T-helper 2 cell (primary cell): ENCODE measurements around the gene PMVK.
"Not testable (repeated sequence)": the region's sequence is repeated elsewhere in the genome, so short reads cannot be mapped to it uniquely, and the experiment has no call there.

Experiments
- DNase-seq, 5 experiments: peaks; one replicate each; pipeline versions ENCODE4 v3.0.0 to v3.0.0-alpha.2; 2012 to 2022

PMVK gene

DNA sequence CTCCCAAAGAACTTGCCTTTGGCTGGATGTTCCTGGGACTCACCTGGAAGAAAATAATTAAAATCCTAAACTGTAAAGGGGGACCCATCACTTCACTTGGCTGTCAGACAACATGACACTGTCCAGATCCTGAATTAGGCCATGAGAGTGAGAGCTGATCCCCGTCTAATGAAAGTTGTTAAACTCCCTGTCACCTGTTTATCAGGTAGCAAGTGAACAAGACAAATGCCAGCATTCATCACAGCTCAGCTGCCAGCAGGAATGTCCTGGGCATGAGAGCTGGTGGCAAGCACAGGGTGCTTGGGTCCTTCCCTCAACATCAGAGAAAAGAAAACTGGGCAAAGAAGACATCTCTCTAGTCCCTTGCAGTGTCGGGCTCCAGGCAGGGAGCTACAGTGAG lies 23.8 kb downstream of the PMVK start:
- no peak for DNase-seq

DNA sequence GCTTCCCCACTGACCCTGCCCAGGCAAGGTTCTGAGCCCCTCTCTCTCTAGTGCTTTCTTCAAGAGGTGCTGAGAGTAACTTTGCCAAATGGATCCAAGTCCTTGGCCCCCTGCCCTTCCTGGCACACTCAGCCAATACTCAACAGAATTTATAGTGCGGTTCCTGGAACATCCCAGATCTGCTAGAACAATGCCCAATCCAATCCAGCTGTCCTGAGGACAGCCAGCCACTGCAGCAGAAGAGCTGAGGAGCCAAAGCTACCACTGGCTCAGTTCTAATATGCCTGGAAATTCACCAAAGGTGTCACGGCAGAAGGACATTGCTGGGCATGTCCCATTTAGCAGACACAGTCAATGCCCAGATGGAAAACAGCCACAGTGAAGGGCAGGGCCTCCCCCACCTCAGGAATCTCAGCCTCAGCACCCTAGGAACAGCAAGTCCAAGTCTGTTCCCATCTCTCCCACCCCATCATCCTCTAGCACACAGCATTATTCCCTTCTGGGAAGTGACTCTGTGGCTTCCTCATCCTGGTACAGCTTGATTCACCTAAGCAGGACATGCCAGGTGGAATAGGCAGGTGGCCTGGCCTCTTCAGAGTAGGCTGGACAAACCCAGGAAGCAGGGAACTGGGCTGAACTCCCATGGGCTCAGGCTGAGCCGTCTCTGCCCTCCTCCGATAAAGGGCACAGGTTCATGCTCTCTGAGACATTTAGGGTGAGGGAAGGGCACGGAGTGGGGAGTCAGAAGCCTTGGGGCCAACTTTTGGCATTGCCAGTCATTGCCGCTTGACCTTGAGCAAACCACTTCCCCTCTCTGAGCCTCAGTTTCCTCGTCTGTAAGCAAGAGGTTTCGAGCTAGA lies 24.6 kb downstream of the PMVK start:
- no peak for DNase-seq

DNA sequence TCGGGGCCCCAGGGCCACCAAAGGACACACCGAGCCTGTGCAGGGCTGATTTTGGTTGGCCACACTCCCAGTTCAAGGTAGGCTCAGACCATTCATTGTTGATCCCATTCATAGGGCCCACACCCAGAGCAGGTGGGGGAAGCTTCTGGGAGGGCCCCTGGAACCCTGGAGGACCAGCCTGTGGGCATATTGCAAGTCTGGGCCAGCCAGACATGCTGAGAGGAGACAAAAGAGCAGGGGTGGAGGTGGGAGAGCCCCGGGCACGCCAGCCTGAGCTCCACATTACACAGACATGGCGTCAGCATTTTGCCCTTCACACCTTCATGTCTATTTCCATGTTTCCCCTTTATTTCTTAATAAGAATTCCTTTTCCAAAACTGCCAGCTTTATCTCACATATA lies 25.7 kb downstream of the PMVK start:
- no peak for DNase-seq

DNA sequence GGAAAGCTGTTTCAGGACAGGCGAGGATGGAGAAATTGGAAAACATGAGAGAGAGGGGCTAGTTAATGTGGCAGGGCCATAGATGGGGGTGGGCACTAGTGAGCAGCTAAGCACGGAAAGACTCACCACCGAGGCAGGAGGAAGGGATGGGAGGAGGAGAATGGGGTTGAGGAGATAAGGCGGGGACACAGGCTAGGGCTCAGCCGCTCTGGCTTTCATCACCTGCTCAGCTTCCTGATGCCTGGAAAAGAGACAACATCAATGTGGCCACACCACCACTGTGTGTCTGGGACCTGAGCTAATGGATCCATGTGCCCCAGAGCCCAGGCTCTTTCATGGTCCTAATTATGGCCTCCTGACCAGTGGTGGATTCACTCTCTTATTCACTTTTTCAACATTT lies 27.6 kb downstream of the PMVK start:
- DNase-seq = no peak

DNA sequence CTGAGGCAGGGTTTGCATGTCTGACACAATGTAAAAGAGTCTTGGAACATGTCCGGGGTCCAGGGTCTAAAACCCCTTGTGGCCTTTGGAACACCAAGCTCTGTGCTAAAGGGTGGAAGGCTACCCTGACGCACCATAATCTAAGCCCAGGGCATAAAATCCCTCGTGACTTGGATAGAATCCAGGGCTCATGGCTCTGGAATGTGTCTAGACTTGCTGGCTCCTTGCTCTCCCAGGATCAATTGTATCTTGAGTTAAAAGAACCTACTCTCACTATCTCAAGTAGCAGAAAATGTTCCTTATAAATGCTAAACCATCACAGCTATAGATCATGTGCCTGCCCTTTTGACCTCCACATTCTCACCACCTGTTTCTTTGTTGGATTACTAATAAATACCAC lies 28.4 kb downstream of the PMVK start:
- not testable (repeated sequence) for DNase-seq

DNA sequence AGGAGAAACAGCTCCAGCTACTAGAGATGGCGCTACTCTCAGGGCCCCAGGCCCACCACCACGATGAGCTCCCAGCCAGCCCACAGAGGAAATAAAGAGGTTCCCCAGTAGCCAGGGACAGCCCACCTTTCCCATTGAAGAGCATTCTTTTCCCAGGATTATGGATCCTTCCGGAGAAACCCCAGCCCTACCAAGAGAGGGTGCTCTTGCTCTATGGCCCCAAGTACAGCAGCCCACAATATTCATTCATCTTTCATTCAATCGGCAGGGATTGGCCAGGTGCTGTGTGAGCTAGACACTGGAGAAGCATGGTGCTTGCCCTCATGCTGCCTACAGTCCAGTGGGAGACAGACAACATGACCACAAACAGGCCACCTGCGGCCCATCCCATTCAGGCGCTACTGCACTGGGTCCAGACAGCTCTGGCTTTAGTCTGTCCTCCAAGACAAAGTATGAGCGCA lies 29.9 kb downstream of the PMVK start:
- DNase-seq = peak in 1 of 5 experiments; percentile 1

DNA sequence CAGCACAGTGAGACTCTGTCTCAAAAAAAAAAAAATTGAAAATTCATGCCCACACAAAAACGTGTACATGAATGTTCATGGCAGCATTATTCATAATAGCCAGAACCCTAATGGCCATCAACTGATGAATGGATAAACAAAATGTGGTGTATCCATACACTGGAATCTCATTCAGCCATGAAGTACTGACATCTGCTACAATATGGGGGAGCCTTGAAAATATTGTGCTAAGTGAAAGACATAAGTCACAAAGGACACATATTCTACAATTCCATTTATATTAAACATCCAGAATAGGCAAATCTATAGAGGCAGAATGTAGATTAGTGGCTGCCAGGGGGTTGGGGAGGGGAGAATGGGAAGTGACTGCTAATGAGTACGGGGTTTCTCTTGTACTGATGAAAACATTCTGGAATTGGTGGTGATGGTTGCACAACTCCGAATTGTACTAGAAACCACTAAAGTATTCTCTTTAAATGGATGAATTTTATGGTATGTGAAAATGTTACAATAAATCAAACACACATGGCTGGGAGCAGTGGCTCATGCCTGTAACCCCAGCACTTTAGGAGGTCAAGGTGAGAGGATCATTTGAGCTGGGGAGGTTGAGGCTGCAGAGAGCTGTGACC lies 33.5 kb downstream of the PMVK start:
- DNase-seq = no peak

DNA sequence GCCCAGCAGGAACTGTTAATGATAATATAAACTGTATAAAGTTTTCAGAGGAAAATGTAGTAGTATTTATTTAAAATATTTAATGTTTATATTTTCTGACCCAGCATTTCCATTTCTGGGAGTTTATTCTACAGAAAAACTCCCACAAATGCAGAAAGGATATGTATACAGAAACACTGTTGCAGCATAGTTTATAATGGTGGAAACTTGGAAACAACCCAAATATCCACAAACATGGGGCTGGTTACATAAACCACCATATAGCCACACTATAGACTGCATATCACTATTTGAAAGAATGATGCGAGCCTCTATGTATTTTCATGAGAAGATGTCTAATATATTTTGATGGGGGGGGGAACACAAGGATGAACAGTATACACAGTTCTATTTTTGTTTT lies 34.9 kb downstream of the PMVK start:
- DNase-seq = no peak

DNA sequence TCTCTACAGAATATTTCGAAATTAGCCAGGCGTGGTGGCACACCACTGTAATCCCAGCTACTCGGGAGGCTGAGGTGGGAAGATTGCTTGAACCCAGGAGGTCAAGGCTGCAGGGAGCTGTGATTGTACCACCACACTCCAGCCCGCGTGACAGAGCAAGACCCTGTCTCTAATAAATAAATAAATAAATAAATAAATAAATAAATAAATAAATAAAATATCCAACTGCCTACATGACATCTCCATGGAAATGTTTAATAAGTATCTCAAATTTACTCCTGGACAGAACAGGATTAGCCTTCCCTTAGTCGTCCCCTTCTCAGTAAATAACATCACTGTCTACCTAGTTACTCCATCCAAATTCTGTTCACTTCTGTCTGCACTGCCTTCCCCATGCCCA lies 37.5 kb downstream of the PMVK start:
- DNase-seq = no peak

DNA sequence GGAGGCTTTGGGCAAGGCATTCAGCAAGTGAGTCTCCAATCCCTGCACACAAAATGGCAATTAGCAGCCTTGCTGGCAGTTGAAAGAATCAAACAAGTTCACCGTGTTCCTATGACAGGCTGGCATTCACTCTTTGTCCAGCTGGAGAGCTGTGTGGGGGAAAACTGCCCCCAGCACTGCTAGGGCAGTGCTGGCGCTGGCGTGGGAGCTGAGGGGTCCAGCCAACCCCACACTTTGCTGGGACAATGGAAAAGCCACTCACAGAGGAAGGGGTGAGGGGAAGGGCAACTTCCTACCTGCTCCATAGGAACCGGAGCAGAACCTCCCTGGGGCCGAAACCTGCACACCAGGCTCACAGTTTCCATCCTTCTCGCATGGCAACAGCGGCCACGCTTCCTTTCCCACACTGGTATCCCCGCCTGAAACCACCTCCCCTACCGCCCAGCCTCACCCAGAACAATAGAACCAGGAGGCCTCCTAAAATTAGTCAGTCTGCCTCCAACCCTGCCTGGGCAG lies 39.7 kb downstream of the PMVK start:
- no peak for DNase-seq

DNA sequence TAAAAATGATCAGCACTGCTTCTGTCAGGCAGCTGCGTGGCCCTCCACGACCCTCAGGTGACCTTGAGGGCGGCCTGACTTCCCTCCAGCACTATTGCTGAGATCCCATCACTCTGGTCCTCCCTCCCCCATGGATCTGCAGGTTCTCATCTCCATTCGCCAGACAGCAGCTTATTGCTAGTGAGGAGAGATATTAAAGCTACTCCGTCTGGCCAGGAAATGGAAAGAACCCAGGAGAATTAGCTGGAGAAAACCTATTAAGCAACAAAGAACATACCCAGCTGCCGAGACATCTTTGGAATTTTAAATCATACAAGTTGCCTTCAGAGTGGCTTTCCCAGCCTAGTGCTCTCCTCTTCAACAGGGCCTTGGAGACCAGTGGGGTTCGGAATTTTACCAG lies 40.7 kb downstream of the PMVK start:
- DNase-seq = no peak

DNA sequence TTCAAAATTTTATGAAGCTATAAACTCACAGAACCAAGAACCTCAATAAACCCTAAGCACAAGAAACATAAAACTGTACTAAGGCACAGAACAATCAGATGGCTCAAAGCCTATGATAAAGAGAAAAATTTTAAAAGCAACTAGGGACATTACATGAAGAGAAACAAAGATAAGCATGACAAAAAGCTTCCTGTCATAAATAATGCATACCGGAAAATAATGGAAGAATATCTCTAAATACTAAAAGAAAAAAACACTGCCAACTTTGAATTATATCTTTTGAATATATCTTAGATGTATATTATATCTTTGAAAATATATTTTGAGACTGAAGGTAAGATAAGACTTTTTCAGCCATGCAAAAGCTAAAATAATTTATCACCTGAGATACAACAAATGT lies 45.1 kb downstream of the PMVK start:
- DNase-seq = no peak

DNA sequence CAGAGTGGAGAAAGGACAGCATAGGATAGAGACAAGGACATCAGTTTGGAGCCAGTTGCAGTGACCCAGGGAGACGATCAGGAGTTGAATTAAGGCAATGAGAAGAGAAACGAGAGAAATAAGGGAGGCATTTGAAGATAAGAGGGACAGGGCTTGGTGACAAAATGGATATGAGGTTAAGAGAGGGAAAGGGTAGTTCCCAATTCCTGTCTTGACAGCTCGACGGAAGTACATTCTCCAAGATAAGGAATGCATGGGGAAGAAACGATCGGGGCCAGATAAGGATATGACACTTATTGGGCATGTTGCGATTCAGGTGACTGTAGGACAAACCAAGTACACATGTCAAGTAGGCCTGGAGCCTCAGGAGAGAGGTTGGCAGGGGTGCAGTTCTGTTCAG lies 47.8 kb downstream of the PMVK start:
- no peak for DNase-seq

DNA sequence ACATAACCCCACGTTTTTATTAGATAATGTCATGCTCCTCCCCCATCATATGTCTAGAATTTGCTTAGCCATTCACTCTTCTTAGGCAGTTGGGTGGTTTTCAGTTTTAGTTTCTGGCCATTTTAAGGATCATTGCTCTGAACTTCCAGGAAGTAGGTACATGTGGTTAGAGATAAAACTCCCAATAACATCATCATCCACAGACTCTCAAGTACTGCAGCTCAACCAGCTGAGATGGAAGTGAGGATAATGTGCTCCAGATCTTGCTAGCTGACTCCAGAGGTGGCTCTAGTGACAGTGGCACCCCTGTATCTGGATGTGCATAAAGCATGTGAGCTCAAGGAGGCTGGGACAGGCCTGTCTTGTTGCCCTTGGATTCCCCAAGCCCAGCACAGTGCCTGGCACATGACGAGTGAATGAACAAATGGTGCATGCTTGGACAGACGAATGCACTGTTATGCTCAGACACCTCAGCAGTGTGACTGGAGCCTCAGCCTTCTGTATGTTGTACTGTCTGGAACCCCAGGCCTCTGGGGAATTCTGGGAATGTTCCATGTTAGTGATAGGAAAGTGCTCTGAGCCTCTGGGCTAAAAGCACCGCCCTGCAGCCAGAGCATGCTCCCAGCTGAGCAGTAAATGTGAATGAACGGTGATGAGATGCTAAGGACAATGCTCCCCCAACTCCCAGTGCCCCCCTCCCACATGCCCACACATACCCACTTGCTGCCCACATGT lies 50.1 kb downstream of the PMVK start:
- DNase-seq = peak in 1 of 5 experiments; percentile 27

DNA sequence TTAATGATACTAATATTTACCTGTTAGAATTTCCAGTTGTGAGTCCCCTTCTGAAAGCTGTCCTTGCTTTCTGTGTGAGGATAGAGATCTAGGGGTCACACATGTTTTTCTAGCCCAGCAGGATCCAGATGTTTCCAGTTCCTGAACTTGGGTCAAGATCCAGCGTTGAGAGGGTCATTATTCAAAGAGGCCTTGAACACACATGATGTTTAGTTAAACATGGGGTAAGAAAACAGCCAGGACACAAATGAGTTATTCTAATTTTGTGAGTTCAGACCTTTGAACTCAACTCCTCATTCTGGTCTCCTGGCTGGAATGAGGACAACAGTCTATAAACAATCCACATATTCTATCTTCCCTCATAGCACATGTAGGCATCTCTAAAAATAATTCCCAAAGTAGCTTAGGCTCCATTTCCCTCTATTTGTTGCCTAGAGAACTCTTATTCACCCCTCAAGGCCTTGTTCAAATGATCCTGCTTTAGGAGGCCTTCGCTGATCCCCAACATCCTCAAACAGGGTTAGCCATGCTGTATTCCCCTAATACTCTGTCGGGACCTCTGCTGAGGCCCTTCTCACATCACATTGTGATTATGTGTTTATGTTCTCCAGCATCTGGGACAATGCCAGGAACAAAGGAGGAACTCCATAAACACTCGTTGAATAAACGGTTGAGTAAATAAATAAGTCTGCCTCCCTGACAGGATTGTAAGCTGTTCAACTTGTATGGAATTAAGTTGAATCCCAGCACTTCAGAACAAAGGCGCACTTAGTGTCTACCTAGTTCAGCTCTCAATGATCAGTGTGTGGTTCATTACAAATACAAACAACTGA lies 51.4 kb downstream of the PMVK start:
- no peak for DNase-seq

DNA sequence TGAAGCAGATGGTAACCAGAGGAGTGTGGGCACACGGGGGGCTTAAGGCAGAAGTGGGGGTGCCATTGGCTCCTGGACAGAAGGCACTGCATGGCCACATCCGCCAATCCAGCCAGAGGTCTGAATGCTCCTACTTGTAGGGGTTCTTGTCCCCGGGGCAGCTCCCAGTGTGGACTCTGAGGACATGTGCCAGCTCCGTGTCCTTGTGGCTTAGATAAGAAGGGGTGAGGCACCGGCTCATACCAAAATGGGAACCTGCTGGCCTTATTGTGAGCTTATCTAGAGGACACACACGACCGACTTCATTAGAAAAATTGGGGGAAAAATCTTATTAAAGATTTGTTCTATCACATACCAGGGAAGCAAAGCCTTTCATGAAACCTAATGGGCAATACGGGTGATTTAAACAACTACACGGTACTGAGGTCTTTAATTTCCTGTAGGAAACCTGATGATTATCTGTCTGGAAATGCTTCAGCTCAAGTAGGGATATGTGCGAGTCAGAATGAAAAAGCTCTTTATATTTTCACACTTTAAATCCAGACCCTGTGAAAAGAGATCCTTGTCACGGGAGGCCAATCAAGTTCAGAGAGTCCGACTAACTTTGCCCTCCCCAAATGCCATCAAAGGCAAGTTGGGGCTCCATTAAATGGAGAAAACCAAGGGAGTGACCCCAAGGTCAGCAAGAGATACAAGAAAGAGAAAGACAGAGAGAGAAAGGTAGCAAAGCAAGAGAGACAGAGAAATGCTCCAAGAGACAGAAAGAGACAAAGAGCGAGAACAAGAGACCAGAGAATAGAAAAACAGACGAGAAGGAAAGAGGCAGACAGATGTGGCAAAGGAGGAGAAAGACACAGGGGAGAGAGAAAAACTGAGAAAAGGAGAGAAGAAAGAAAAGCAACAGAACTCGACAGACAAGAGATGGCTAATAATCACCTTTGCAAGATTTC lies 52.3 kb downstream of the PMVK start:
- DNase-seq = no peak

DNA sequence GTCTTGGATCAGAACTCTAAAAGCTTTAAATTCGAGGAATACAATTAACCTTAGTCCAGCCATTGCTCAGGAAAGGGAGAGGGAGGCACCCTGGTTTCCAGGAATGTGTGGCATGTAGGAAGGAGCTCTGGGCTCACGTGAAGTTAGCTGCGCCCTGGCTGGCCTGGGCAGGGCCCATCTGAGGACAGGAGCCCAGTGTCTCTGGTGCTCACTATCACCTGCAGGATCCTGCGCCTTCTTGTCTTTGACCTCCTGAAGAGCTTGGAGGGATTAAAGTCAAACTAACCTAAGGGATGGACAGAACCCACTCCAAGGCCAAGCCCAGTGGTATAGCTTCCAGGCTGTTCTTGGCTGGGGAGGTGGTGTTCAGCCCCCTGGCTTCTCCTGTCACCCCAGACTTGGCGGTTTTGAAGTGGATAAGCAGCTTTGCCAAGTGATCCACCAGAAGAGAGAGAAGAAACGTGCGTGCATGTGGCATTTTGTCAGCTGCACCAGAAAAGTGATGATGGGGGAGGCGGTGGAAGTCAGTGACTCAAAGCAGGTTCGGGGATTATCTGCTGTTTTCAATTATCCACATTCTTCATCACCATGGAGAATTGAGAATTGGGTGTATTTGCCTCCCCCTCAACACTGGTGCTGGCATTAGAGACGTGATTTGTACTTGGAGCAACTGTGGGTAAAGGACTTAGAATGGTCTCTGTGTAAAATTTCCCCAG lies 54.5 kb downstream of the PMVK start:
- DNase-seq = no peak

DNA sequence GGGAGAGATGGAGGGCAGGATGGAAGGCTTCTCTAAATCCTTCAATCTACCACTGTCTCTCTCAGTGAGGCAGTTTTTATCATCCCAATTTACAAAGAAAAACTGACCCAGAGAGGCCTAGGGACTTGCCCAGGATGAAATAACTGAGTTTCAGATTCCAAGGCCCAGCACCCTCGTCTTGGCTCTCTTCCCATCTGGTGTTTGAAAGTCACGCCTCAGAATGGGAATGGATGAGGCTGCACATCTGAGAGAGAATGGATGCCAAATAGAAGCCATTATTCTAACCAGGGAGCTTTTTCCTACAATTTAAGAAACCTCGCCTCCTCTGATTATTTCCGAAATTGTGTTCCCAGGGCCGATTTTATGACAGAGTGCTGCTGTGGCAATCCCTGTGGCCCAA lies 55.8 kb downstream of the PMVK start:
- no peak for DNase-seq

DNA sequence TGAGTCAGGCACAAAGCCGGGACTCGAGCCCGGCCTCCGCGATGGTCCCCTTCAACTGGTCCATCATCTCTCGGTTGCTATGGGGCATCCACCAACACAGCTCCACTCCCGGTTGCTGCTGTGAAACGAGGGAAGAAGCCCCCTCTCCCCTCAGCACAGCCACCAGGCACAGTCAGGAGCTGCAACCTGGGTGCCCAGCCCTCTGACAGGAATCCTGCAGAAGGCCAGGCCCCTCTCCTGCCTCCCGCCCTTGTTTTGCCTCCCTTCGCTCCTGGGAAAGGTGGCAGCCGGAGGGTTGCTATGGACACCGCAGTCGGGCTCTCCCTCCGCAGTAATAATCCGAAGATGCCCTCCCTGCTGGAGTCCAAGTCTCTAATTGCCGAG lies 57.5 kb downstream of the PMVK start:
- DNase-seq = no peak

DNA sequence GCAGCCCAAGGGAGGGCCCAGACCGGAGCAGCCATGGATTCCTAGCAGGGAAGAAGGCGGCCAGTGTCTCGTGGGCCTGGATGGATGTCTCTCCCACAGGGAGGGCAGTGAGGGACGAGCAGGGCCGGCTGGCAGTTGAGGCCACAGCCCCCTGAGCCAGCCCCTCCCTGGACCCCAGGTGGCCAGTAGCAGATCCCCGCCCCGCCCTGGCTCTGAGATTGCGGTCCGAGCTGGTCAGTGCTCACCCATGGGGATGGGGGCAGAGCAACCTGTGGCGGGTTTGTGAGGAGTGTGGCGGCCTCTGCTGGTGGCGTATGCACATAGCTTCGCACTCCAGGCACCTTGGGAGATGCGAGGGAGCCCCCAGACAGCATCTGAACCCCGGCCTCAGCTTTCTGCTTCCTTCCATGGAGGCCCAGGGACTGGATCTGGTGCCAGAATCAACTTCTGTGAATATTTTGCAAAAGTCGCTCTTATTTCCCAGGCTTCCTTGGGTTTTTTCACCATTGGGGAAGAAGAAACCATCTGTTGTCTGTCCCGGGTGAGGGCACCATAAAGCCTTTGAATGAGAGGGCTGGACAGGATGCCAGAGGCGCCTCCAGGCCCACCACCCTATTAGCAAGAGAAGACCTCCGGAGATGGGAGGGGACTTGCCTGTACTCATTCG lies 58.0 kb downstream of the PMVK start:
- peak; percentile 39 to 62 (median 56) for DNase-seq
